SK-N-MC (cell line): ENCODE measurements around the gene KDSR.

Experiments used
- EZH2 ChIP-seq: fragments of 200-600 bp; sonication (generic); IDR thresholded peaks from one replicate; pipeline ENCODE4 v1.6.1; 2017; ENCODE audit warnings: antibody characterized with exemption
- FOXP2 ChIP-seq: optimal IDR thresholded peaks from 2 replicates; pipeline ENCODE3; 2011; ENCODE audit warnings: mild to moderate bottlenecking, moderate library complexity; ENCODE audit not compliant: insufficient read depth; ENCODE audit errors: extremely low read length, control extremely low read depth
- POLR2AphosphoS5 ChIP-seq: IDR thresholded peaks from 2 replicates; pipeline ENCODE4 v1.6.1; 2012; ENCODE audit warnings: mild to moderate bottlenecking, low read depth, low read length, borderline replicate concordance

GRCh38 chr18:63367053-63367953 lies at the start of gene KDSR:
- TF ChIP-seq EZH2 (no peak), POLR2AphosphoS5 (peak; percentile 95), FOXP2 (peak; percentile 14)
